ENCODE data around the gene PDE4B.
"Not testable (repeated sequence)": the region's sequence is repeated elsewhere in the genome, so short reads cannot be mapped to it uniquely, and the experiment has no call there.

The PDE4B gene

DNA sequence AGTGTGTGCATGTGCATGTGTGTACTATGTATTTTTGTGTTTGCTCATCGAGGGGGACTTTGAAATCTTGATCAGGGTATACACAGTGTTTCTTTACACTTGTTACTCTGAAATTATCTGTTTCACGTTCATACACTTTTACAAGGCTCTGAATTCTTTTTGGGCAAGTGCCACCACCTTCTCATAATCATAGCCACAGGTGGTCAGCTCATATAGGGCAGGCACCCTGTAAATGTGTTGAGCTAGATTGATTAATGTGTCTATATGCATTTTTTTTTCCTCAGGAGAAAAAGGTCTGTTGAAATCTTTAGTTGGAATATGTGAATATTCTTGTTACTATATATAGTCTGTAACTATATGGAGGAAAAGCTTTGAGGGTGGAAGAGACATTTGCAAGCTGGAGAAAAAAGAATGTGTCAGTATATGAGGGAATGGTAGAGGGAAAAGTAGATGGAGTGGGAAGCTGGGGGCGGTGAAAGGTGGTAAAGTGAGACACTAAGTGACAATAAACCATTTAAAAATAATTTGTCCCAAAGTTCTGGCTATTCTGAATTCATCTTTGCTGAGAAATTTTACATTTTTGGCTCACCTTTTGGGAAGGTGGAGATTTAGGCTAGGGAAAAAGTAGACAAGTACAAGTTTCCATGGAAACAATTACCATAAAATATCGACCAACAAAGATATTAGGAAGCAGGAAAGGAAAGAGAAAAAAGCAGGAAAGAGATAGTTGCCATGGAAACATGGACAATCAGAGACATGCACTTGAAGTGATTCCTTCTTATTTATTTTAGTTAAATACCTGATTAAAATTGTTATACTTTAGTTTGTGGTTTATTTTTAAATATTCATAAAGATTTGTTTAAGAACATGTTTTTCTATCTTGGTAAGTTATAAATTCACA is 277.5 kb downstream of the PDE4B start:
- no peak for DNase-seq

DNA sequence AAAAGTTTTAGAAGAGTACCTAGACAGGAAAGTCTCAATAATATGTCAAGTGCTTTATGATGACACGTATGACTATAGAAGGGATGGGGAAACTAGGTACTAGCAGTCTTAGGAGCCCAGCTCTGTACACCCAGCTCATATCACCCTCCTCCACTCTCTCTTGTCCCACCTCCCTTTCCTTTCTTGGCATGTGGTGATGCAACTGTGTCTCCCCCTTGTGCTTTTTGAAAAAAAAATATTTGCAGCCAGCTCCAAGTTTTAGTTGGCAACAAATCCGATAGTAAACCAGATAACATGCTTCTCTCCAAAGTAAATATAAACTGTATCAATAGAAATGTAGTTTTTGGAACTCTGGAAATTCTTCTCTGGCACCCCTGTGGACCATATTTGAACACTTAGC is 280.7 kb downstream of the PDE4B start:
- DNase-seq = no peak

DNA sequence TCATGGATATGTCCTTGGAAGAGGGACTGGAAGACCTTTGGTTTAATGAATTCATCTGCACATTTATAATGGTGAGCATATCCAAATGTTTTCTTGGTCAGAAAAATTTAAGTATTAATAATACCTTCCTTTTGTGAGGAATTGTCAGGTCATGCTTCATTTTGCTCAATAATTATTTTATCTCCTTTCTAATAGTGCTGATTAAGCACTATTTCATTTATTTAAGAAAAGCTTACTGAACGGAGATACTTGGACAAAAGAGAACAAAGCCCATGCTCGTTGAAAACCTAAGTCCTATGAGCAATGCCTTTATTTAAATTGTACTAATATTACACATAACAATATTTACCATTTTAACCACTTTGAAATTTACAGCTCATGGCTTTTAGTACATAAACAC is 281.5 kb downstream of the PDE4B start:
- DNase-seq = no peak

DNA sequence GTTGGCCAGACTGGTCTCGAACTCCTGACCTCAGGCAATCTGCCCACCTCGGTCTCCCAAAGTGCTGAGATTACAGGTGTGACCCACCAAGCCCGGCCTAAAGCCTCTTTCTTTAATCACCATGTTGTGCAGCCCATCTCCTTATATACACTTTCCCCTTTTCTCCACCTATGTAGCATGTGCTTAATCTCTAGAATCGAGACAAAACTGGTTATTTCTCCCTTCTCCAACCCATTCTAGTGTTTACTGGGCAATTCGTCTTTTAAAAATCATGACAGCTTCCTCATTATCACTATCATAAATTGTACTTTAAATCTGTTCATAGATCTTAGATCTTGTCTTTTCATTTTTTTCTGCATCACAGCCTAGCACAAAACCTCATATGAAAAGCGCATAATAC is 285.7 kb downstream of the PDE4B start:
- DNase-seq = no peak

DNA sequence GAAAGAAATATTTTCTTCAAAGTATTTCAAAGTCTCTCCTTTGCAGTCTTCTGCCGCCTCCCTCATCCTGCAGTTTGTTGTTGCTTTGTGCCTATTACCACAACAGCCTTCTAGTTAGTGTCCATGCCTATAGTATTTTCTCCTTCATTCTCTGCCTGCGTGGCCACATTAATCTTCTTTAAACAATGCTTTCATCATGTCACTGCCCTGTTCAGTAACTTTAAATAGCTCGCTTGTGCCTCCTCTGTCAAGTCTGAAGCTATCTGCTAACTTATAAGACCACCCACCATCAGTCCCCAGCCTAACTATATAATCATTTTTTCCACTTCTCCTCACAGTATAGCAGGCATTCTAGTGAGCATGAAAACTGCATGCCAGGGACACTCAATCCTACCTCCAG is 290.3 kb downstream of the PDE4B start:
- no peak for DNase-seq

DNA sequence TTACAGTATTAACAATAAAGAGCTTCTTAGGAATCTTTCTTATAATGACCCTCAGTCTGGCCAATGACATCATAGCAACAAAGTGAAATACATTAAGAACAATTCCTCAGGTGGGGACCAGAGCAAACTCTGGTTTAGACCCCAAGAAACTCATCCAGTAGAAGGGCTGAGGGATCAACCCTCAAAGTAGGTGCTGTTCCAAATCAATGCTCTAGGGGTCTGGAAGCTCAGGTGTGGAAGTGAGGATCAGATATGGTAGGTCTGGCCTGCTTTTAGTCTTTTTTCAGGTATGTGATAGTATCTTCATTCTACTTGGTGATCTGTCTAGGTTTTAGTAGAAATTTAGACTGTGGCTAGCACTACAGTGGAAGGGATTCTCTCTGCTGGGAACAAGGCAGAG is 291.7 kb downstream of the PDE4B start:
- no peak for DNase-seq

DNA sequence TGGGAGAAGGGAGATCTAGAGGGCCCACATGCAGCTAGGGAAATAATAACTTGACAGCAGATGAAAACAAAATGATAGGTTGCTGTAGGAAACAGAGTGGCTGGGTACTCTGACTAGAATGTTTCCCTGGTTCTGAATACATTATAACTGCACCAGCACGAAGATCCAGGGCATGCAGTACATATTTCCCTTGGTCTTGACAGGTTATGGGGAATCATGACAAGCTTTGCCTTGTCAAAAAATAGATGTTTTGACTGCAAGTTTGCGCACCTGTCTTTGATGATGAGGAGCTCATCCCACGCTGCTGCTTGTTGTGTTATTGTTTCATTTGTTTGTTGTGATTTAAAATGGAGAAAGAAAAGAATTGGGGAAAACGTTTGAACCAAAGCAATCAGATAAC is 292.9 kb downstream of the PDE4B start:
- no peak for DNase-seq

DNA sequence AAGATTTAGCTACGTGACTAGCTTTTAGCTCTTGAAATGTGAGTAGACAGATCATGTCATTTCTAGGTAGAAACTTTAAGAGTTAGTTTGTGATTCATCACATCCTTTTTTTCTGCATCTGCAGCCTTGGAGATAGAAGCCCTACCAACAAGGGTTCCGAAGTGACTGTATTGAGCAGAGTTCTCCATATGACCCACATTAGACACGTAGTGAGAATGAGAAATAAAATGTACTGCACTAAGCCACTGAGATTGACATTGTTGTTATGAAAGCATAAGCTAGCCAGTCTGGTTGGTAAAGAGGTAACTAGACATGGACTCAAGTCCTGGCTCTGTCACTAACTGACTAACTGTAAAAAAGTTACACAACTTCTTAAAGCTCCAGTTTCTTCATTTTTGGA is 296.1 kb downstream of the PDE4B start:
- DNase-seq = no peak

DNA sequence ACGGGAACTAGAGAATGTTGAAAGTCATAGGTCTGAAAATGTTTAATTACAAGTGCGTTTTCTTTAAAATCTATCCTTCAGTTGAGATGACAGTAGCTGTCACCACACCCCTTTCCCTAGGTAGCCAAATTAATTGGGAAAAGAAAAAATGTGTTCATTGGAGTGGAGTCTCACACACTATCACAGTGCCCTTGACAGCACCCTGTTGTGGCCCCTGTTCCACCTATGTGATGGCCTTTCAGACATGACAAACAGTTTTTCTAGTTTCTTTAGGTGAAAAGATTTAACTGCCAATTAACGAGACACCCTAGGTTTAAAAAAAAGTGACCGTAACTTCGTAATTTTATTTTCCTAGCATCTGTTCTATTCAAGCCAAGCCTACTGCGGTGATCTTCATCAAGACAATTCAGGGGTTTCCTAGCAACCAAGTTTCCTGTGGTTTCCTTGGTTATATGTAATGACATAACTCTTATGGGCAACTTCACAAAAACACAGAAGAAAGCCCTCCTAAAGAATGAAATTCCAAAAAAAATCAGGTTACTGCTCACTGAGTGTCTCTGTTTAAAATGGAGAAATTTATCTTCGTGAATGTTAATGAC is 298.3 kb downstream of the PDE4B start:
- DNase-seq = no peak

DNA sequence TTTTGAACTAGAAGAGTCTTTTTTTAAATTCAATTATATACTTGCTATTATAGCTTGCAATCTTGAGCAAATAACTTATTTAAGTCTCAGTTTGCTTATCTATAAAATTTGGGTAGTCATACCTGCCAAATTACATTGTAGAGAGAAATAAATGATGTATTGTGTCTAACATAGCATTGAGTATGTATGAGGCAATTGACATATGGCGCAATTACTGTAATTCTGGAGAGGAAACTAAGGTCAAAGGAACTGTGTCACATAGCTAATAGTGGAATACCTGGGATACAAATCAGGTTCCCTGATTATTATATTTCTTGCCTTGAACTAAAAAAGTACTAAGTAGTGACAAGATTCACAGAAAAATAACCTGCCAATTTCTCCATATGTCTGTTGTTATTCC is 302.5 kb downstream of the PDE4B start:
- no peak for DNase-seq

DNA sequence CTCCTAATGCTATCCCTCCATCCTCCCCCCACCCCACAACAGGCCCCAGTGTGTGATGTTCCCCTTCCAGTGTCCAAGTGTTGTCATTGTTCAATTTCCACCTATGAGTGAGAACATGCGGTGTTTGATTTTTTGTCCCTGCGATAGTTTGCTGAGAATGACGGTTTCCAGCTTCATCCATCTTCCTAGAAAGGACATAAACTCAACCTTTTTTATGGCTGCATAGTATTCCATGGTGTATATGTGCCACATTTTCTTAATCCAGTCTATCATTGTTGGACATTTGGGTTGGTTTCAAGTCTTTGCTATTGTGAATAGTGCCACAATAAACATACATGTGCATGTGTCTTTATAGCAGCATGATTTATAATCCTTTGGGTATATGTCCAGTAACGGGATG is 308.3 kb downstream of the PDE4B start:
- not testable (repeated sequence) for DNase-seq

DNA sequence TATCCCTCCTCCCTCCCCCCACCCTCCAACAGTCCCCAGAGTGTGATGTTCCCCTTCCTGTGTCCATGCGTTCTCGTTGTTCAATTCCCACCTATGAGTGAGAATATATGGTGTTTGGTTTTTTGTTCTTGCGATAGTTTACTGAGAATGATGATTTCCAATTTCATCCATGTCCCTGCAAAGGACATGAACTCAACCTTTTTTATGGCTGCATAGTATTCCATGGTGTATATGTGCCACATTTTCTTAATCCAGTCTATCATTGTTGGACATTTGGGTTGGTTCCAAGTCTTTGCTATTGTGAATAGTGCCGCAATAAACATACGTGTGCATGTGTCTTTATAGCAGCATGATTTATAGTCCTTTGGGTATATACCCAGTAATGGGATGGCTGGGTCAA is 311.4 kb downstream of the PDE4B start:
- DNase-seq = not testable (repeated sequence)

DNA sequence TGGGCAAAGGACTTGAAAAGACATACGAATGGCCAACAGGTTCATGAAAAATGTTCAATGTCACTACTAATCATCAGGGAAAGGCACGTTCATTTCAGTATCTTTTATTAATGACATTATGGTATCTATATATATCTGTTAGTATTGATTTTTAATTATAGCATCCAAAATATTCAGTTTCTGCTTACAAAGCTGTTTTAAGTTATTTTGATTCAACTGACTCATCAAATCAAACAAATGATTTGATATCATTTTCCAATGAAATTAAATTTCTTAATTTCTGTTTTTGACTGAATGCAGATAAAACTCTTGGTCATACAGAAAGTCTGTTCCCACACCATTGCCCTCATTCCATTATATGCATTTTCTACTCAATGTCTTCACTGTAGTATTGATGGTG is 315.9 kb downstream of the PDE4B start:
- DNase-seq = no peak

DNA sequence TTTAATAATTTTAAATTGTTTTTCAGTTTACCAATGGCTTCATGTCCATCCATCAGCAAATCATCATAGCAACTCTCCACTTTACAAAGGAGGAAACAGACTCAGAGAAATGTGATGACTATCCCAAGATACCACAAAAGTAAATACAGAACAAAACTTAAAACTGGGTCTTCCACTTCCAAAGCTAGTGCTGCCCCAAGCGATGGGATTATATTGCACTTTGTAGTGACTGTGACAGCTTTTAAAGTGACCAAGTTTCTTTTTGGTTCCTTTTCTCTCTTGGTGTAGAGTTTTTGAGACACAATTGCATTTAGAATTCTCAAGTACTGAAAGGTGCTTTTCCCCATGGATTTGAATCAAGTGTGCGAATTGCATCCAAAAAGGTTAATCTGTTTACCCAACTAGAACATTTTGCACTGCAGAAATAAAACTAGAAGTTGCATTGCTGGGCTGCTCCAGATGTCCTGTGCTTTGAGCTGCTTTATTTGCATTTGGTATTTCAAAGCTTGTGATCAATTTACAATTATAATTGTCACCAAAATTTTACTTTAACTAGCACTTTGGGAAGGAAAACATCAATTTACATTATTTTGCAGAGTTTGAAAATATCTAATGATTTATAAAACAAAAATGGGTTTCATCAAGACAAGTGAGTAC is 320.2 kb downstream of the PDE4B start:
- DNase-seq = no peak

DNA sequence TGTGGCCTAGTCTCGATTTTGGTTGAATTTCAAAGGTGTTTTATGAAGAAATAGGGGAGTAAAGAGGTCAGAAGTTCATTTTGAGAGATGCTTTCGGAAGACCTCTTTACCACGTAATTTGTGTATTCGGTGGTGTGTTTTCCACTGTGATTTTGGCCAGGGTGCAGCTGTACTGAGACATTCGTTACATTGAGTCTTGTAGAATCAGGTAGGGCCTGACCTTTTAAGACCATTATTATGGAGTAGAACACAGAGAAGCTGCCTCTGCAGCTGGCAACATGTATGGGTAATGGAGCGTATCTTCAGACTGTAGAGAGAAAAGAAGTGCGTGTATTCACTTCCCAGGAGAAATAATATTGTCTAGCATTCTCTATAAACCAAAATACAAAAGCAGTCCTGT is 326.5 kb downstream of the PDE4B start:
- DNase-seq = no peak

DNA sequence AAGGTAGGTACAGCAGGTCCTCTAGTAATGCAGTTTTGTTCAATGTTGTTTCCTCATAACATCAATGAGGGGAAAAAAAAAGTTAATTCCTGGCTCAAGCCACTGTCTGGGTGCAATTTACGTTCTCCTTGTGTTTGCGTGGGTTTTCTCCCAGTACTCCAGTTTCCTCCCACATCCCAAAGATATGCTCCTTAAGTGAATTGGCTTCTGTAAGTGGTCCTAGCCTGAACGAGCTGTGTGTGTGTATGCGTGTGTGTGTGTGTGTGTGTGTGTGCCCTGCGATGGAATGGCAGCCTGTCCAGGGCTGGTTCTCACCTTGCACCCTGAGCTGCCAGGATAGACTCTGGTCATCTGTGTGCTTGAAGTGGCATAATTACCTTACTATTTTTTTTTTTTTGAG is 332.0 kb downstream of the PDE4B start:
- no peak for DNase-seq

DNA sequence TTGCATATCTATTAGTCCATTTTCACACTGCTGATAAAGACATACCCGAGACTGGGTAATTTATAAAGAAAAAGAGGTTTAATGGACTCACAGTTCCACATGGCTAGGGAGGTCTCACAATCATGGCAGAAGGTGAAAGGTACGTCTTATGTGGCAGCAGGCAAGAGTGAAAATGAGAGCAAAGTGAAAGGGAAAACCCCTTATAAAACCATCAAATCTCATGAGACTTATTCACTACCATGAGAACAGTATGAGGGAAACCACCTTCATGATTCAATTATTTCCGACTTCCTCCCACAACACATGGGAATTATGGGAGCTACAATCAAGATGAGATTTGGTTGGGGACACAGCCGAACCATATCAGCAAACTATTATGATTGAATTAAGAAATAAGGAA is 335.9 kb downstream of the PDE4B start:
- not testable (repeated sequence) for DNase-seq

DNA sequence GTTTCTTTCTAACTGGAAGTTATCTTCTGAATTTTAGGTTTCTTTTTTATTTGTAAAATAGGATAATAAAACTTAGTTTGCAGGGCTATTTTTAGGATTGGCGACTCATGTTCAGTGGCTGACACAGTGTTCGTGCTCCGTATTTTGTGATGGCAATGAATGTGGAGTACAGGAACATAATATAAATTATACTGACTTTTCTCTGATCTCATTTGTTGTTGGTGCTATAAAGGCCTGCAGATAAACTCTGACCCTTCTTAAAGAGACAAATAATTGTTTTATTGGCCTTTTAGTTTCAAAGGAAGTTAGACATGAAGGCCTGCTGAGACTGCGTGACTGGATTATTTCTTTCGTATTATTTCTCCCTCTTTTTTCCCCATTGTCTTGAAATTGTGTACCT is 339.6 kb downstream of the PDE4B start:
- no peak for DNase-seq

DNA sequence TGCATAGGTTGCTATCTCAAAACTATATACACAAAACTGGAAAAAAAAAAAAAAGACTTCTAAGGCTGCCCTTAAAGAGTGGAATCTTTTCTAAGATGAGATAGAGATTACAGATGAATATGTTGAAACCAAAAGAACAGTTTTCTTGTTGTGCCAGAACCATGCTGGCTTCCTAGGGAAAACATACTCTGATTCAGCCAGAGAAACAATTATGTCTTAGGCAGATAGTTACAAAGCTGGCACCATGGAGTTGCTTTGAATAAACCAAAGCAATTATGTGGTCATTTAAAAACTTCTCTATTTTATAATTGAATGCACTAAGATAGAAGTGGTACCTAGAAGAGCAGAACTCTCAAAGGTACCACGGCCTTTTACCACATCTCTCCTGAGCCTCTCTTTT is 341.3 kb downstream of the PDE4B start:
- no peak for DNase-seq

DNA sequence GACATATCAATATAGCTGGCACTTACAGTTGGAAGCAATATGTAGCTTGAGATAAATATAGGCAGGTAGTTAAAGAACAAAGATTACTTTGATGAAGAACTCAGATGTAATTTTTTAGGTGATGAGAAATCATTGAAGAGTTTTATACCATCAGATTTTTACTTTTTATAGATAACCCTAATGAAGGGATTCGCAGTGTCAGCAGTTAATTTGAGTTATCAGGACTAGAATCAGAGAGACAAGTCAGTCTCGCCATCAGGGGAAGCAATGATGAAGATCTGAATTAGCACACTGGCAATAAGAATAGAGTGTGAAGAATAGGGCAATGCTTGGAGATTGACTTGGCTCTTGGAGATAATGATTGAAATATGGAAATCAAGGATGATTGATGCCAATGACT is 342.5 kb downstream of the PDE4B start:
- no peak for DNase-seq

DNA sequence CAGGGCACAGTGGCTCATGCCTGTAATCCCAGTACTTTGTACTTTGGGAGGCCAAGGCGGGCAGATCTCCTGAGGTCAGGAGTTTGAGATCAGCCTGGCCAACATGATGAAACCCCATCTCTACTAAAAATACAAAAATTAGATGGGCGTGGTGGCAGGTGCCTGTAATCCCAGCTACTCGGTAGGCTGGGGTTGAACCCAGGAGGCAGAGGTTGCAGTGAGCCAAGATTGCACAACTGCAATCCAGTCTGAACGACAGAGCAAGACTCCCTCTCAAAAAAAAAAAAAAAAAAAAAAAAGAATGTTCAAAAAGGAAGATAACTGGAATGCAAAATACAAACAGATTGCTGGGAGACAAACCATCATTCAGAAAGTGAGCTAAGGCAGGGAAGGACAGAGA is 343.7 kb downstream of the PDE4B start:
- DNase-seq = not testable (repeated sequence)

DNA sequence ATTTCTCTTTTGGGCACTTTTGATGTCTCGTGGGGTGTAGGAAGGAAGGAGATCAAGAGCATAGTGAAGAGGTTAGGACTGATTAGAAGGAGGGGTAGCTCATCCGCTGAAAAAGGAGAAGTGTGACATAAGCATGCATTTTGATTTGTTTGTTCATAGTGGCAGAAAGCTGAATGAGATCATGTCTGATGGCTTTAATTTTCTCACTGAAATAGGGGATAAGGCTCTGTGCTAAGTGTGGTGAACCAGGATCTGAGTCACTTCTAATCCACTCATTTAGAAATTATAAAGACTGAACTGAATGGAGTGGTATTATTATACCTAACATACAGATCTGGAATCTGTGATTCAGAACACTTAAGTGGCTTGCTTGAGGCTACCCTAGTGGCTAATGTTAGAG is 344.5 kb downstream of the PDE4B start:
- DNase-seq = no peak

DNA sequence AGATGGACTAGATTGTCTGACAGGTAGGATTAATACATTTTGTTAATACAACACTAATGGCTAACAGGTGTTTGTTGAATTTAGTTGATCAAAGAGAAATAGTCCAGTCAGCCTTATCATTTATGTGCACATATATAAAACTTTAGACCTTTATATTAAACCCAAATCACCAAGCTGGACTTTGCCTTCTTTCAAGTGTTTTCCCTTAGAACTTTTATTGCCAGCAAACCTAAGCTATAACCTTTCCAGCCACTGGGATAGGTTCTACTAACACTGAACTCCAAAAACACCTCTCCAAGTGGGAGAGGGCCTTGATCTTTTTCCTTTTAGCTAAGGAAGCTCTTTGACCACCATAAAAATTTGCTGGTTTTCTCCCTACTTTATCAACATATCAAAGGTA is 345.9 kb downstream of the PDE4B start:
- DNase-seq = no peak

DNA sequence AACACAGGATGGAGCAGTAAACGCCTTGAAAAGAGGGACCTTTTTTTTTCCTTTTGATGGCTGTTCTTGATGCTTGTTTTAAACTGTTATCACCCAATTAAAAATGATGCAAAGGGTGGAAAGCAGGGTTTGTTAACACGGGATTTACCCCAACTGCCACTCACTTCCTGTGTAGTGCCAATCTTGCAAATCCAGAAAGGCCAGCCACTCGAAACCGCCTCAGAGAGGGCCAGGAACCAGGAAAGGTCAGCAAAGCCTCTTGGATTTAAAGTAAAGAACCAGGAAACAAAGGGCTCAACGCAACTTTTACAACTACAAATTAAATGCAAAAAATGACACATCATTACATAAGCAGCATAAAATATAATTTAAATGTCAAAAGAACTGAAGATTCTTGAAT is 347.4 kb downstream of the PDE4B start:
- DNase-seq = no peak

Measured in islet precursor cell (in vitro differentiated cells).